HEK293 (cell line): ENCODE measurements around the gene CDC27.
"Not testable (repeated sequence)": the region's sequence is repeated elsewhere in the genome, so short reads cannot be mapped to it uniquely, and the experiment has no call there.

Experiments used
- CTCF ChIA-PET: fragments of 350-600 bp; formaldehyde crosslinking; extraction: SDS; loops from one replicate; lab custom pipeline; 2021; ENCODE audit warnings: antibody characterized with exemption; lab: Yijun Ruan, JAX
- POLR2A ChIA-PET: fragments of 300-600 bp; formaldehyde crosslinking; extraction: SDS; loops from one replicate; lab custom pipeline; 2020; ENCODE audit warnings: antibody characterized with exemption, inconsistent platforms; lab: Yijun Ruan, JAX
- H3K27ac ChIP-seq: fragments of 200-500 bp; sonication (Bioruptor generic); 2 replicates; pipeline ENCODE4 v1.5.1; 2014; ENCODE audit warnings: low read depth, low read length, control low read depth, inconsistent platforms; ENCODE audit errors: extremely low read depth
- H3K36me3 ChIP-seq, 2 experiments: fragments of 200-500 bp in 1 of 2; sonication (Bioruptor generic) in 1 of 2; 1 replicate in 1 of 2; 2 replicates in 1 of 2; pipeline ENCODE4 v1.5.1; 2014 to 2017; ENCODE audit warnings: inconsistent platforms in 2 of 2, low read length in 2 of 2; ENCODE audit not compliant: control insufficient read depth in 2 of 2, insufficient read depth in 1 of 2
- H3K4me1 ChIP-seq: fragments of 200-500 bp; sonication (Bioruptor generic); 2 replicates; pipeline ENCODE4 v1.5.1; 2014; ENCODE audit warnings: mild to moderate bottlenecking, low read length, inconsistent platforms; ENCODE audit not compliant: control insufficient read depth, insufficient read depth
- H3K4me3 ChIP-seq: 2 replicates; pipeline ENCODE4 v1.5.1; 2011; ENCODE audit warnings: low read depth, mild to moderate bottlenecking, control low read depth, low read length, moderate library complexity
- H3K9me3 ChIP-seq: fragments of 200-500 bp; sonication (Bioruptor generic); 2 replicates; pipeline ENCODE4 v1.5.1; 2014; ENCODE audit warnings: low read depth, low read length, inconsistent platforms; ENCODE audit not compliant: control insufficient read depth, insufficient read depth
- PRDM1 ChIP-seq: fragments of 450-650 bp; formaldehyde crosslinking; IDR thresholded peaks from 2 replicates; pipeline ENCODE4; 2016; ENCODE audit warnings: missing biosample characterization, missing genetic modification characterization
- TRIM28 ChIP-seq: IDR thresholded peaks from 2 replicates; pipeline ENCODE4 v1.6.1; 2011; ENCODE audit warnings: low read length, control low read depth, borderline replicate concordance
- YY1 ChIP-seq: fragments of 450-650 bp; formaldehyde crosslinking; IDR thresholded peaks from 2 replicates; pipeline ENCODE4 v1.5.1; 2018; ENCODE audit warnings: missing biosample characterization, missing genetic modification characterization
- YY2 ChIP-seq: fragments of 450-650 bp; formaldehyde crosslinking; IDR thresholded peaks from 2 replicates; pipeline ENCODE4 v1.5.1; 2016; ENCODE audit warnings: missing biosample characterization, missing genetic modification characterization
- ZBTB17 ChIP-seq: fragments of 450-650 bp; formaldehyde crosslinking; IDR thresholded peaks from 2 replicates; pipeline ENCODE4 v1.5.1; 2016; ENCODE audit warnings: missing biosample characterization, missing genetic modification characterization
- ZFP69B ChIP-seq: fragments of 450-650 bp; formaldehyde crosslinking; IDR thresholded peaks from 2 replicates; pipeline ENCODE4 v1.5.1; 2016; ENCODE audit warnings: missing biosample characterization, missing genetic modification characterization
- ZIC2 ChIP-seq: fragments of 450-650 bp; formaldehyde crosslinking; IDR thresholded peaks from 2 replicates; pipeline ENCODE4 v1.5.1; 2016; ENCODE audit warnings: missing biosample characterization, missing genetic modification characterization
- ZNF214 ChIP-seq: fragments of 450-650 bp; formaldehyde crosslinking; IDR thresholded peaks from 2 replicates; pipeline ENCODE4 v1.5.1; 2017; ENCODE audit warnings: missing biosample characterization, mild to moderate bottlenecking, missing genetic modification characterization, borderline replicate concordance
- ZNF324 ChIP-seq: fragments of 450-650 bp; formaldehyde crosslinking; IDR thresholded peaks from 2 replicates; pipeline ENCODE4 v1.5.1; 2016; ENCODE audit warnings: missing biosample characterization, missing genetic modification characterization
- ZNF341 ChIP-seq: fragments of 450-650 bp; formaldehyde crosslinking; IDR thresholded peaks from 2 replicates; pipeline ENCODE4; 2016; ENCODE audit warnings: low read depth, missing biosample characterization, missing genetic modification characterization
- ZNF362 ChIP-seq: fragments of 450-650 bp; formaldehyde crosslinking; IDR thresholded peaks from 2 replicates; pipeline ENCODE4 v1.5.1; 2016; ENCODE audit warnings: missing biosample characterization, missing genetic modification characterization
- ZNF707 ChIP-seq: fragments of 450-650 bp; formaldehyde crosslinking; IDR thresholded peaks from 2 replicates; pipeline ENCODE4 v1.5.1; 2016; ENCODE audit warnings: missing biosample characterization, missing genetic modification characterization
- ZNF785 ChIP-seq: fragments of 450-650 bp; formaldehyde crosslinking; IDR thresholded peaks from 2 replicates; pipeline ENCODE4 v1.5.1; 2016; ENCODE audit warnings: missing biosample characterization, missing genetic modification characterization
- TF ChIP-seq, protein P1 (sequence below): fragments of 450-650 bp; formaldehyde crosslinking; IDR thresholded peaks from 2 replicates; pipeline ENCODE4 v1.5.1; 2016; ENCODE audit warnings: missing biosample characterization, missing genetic modification characterization

The CDC27 gene

DNA sequence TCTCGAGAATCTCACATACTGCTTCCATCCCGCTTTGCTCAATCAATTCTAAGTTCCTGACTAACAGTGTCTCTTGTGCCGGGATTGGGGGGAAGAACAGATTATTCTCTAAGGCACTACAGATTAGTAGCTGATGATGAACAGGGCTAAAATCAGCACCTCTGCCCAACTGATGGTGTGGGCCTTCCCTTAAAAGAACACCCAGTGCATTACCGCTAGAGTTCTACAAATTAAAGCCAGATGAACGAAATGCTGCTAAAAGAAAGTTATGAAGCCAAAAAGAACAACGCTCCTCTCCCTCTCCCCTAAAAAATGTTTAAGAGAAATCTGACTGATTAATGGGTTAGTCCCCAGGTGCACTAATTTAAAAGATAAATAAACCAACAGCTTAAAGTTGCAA is 4.4 kb downstream of the CDC27 start:
- no peak overlapping the region for H3K4me3 ChIP-seq
- TF ChIP-seq YY2 (tag by site-specific recombination) (no peak), PRDM1 (tag by site-specific recombination) (0 out of 2 replicates have a peak, but pooled peaks have one; percentile 30), ZNF707 (tag by site-specific recombination) (no peak), ZFP69B (tag by site-specific recombination) (no peak)
- H3K27ac ChIP-seq: no peak overlapping the region
- peaks cover 23 to 25% of the 10 kb centered on the region in 2 experiments for H3K36me3 ChIP-seq
- H3K4me1 ChIP-seq: peaks cover 11% of the 10 kb centered on the region; the same call in 1 of the 2 replicates
- POLR2A ChIA-PET: interaction anchor here (0.5 kb wide), 1 partner anchor 16 kb away, joined by 3 read pairs; no protein-coding TSS in a partner anchor
- CTCF ChIA-PET: interaction anchor here (0.6 to 1.1 kb wide), 3 partner anchors 22 to 130 kb away, joined by 3 to 4 read pairs (median 3); no protein-coding TSS in a partner anchor
- H3K9me3 ChIP-seq: no peaks in the 10 kb centered on the region

GRCh38 chr17:47180988-47181387 is 8.1 kb downstream of the CDC27 start:
- POLR2A ChIA-PET: interaction anchor here (0.7 to 1.9 kb wide), 2 partner anchors 8 to 28 kb away, joined by 8 to 12 read pairs; partner anchors contain the start of genes CDC27 and MYL4
- peak; percentile 91 for TF ChIP-seq ZNF362 (tag by site-specific recombination)
- H3K4me1 ChIP-seq: peaks cover 16% of the 10 kb centered on the region; the same call in 1 of the 2 replicates
- H3K4me3 ChIP-seq, H3K9me3 ChIP-seq, H3K27ac ChIP-seq: not testable (repeated sequence)
- peaks cover 51 to 57% of the 10 kb centered on the region in 2 experiments for H3K36me3 ChIP-seq
- CTCF ChIA-PET: interaction anchor here (1.0 to 1.6 kb wide), 2 partner anchors 10 to 134 kb away, joined by 3 to 4 read pairs; no protein-coding TSS in a partner anchor

GRCh38 chr17:47180337-47180736 is 8.8 kb downstream of the CDC27 start:
- Histone ChIP-seq H3K4me3 (no peak overlapping the region), H3K36me3 (peaks cover 48 to 60% of the 10 kb centered on the region in 2 experiments), H3K27ac (no peak overlapping the region), H3K9me3 (no peaks in the 10 kb centered on the region), H3K4me1 (peaks cover 16% of the 10 kb centered on the region; the same call in 1 of the 2 replicates)
- ChIA-PET CTCF (no interaction called here), POLR2A (interaction anchor here (1.9 kb wide), 1 partner anchor 9 kb away, joined by 8 read pairs; the partner anchor contains the start of gene CDC27)
- TF ChIP-seq PRDM1 (tag by site-specific recombination) (0 out of 2 replicates have a peak, but pooled peaks have one; percentile 7), ZNF785 (tag by site-specific recombination) (no peak), YY1 (tag by site-specific recombination) (no peak), TRIM28 (no peak)
- TF ChIP-seq, protein P1, sequence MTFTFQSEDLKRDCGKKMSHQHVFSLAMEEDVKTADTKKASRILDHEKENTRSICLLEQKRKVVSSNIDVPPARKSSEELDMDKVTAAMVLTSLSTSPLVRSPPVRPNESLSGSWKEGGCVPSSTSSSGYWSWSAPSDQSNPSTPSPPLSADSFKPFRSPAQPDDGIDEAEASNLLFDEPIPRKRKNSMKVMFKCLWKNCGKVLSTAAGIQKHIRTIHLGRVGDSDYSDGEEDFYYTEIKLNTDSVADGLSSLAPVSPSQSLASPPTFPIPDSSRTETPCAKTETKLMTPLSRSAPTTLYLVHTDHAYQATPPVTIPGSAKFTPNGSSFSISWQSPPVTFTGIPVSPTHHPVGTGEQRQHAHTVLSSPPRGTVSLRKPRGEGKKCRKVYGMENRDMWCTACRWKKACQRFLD (tag by site-specific recombination): no peak

GRCh38 chr17:47179141-47179540 is 10.0 kb downstream of the CDC27 start:
- H3K4me3 ChIP-seq: no peak overlapping the region
- POLR2A ChIA-PET: no interaction called here
- H3K27ac ChIP-seq: no peak overlapping the region
- 0 out of 2 replicates have a peak, but pooled peaks cover 12% of the 10 kb centered on the region for H3K4me1 ChIP-seq
- H3K9me3 ChIP-seq: no peaks in the 10 kb centered on the region
- CTCF ChIA-PET: no interaction called here
- TF ChIP-seq ZIC2: no peak
- no peak for TF ChIP-seq ZNF324 (tag by site-specific recombination)
- TF ChIP-seq ZNF214 (tag by site-specific recombination): no peak
- peak; percentile 77 for TF ChIP-seq ZBTB17 (tag by site-specific recombination)
- no peak for TF ChIP-seq ZNF341 (tag by site-specific recombination)
- peaks cover 50 to 69% of the 10 kb centered on the region in 2 experiments for H3K36me3 ChIP-seq
